ENCODE data around the gene ADM5. TPM values are rescaled to one million over a fixed set of nuclear protein-coding genes. Genes with fewer than 3 reads are reported as not detected.

ADM5 gene
- total RNA-seq, 1 experiment from 2014 or later: 13.5 TPM

DNA sequence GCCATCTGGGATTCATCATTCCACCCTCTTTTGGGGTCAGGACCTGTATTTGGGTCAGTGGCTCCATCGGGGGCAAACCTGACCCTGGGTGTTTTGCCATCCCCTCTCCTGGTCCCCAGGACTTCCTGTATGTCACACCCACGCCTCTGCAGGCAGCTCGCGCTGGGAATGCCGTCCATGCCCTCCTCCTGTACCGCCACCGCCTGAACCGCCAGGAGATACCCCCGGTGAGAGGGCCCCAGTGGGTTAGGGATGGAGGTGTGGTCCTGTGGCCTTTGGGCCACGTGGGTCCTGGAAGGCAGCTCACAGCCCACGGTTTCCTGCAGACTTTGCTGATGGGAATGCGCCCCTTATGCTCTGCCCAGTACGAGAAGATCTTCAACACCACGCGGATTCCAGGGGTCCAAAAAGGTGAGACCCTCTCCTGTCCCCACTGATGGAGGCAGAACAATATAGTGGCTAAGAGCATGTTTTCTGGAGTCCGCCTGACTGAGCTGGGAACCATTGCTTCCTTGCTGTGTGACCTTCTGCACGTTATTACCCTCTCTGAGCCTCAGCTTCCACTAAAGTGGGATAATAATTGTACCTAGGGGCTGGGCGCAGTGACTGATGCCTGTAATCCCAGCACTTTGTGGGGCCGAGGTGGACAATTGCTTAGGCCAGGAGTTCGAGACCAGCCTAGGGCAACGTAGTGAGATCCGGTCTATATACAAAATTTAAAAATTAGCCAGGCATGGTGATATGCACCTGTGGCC lies 15.7 kb downstream of the ADM5 start:
- H2BK15ac ChIP-seq (ENCODE audit: low read depth, low read length): no peak overlapping the region
- no peaks in the 10 kb centered on the region for H3K27me3 ChIP-seq (ENCODE audit: insufficient read depth, low read length)
- H2BK12ac ChIP-seq (ENCODE audit: insufficient read length, low read depth, low read length): no peak overlapping the region
- no peak overlapping the region for H3K14ac ChIP-seq (ENCODE audit: insufficient read depth, low read length)
- H3K9me3 Mint-ChIP-seq: no peaks in the 10 kb centered on the region
- TF ChIP-seq, protein P1, sequence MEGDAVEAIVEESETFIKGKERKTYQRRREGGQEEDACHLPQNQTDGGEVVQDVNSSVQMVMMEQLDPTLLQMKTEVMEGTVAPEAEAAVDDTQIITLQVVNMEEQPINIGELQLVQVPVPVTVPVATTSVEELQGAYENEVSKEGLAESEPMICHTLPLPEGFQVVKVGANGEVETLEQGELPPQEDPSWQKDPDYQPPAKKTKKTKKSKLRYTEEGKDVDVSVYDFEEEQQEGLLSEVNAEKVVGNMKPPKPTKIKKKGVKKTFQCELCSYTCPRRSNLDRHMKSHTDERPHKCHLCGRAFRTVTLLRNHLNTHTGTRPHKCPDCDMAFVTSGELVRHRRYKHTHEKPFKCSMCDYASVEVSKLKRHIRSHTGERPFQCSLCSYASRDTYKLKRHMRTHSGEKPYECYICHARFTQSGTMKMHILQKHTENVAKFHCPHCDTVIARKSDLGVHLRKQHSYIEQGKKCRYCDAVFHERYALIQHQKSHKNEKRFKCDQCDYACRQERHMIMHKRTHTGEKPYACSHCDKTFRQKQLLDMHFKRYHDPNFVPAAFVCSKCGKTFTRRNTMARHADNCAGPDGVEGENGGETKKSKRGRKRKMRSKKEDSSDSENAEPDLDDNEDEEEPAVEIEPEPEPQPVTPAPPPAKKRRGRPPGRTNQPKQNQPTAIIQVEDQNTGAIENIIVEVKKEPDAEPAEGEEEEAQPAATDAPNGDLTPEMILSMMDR (conservative IDR thresholded peaks at IDR 0.05): no peak
- no peak overlapping the region for H3K27ac Mint-ChIP-seq
- H3K4ac ChIP-seq (ENCODE audit: low read depth, low read length): no peak overlapping the region
- no peak overlapping the region for H2BK5ac ChIP-seq (ENCODE audit: insufficient read length, low read length)
- no peak overlapping the region for H3K9ac ChIP-seq (ENCODE audit: extremely low read depth, insufficient read length, low read length)
- no peaks in the 10 kb centered on the region for H3K4me1 Mint-ChIP-seq
- WGBS (ENCODE audit: extremely low coverage, insufficient read length, low lambda C conversion rate): no CpG with 5 or more reads among the region's 22 CpGs
- H3K27me3 Mint-ChIP-seq (ENCODE audit: low read depth): no peaks in the 10 kb centered on the region; the same call in 1 of the 2 replicates
- no peaks in the 10 kb centered on the region for H3K9me3 ChIP-seq (ENCODE audit: control insufficient read depth, low read depth, low read length)
- no peak overlapping the region for H2AK5ac ChIP-seq (ENCODE audit: insufficient read length, low read length)
- no peaks in the 10 kb centered on the region for H3K79me1 ChIP-seq (ENCODE audit: insufficient read depth, low read depth, low read length, poor library complexity, severe bottlenecking)
- H3K56ac ChIP-seq (ENCODE audit: insufficient read length, low read depth, low read length): no peak overlapping the region
- no peak overlapping the region for H3K4me3 Mint-ChIP-seq
- no peak for DNase-seq
- H3K4me1 ChIP-seq (ENCODE audit: insufficient read depth, low read length): no peaks in the 10 kb centered on the region
- no peak overlapping the region for H3K27ac ChIP-seq (ENCODE audit: insufficient read length, low read depth, low read length)
- H3K4me2 ChIP-seq (ENCODE audit: insufficient read depth, insufficient read length, low read length): no peak overlapping the region
- H4K91ac ChIP-seq (ENCODE audit: insufficient read length, low read depth, low read length): no peak overlapping the region
- no peak overlapping the region for H2BK120ac ChIP-seq (ENCODE audit: low read depth, low read length, poor library complexity, severe bottlenecking)
- no peak overlapping the region for H4K5ac ChIP-seq (ENCODE audit: insufficient read length, low read depth, low read length)
- H4K20me1 ChIP-seq (ENCODE audit: control insufficient read depth, insufficient read depth, insufficient read length): no peaks in the 10 kb centered on the region
- peaks cover 21 to 57% (median 51%) of the 10 kb centered on the region in 3 experiments for H3K36me3 Mint-ChIP-seq (ENCODE audit: insufficient read depth in 1 of 3, low read depth in 3 of 3)
- no peaks in the 10 kb centered on the region for H3K79me2 ChIP-seq (ENCODE audit: insufficient read depth, low read length)
- H3T11ph ChIP-seq (ENCODE audit: low read length): no peak overlapping the region
- no peak overlapping the region for H4K8ac ChIP-seq (replicated peaks; ENCODE audit: insufficient read length, low read depth, low read length)
- no peak overlapping the region for H3K23ac ChIP-seq (ENCODE audit: insufficient read length, low read depth, low read length)
- H3K18ac ChIP-seq (ENCODE audit: insufficient read length, low read depth, low read length): no peak overlapping the region
- H2AFZ ChIP-seq (ENCODE audit: low read length): no peak overlapping the region
- H2BK20ac ChIP-seq (ENCODE audit: low read depth, low read length, poor library complexity, severe bottlenecking): no peak overlapping the region
- no peaks in the 10 kb centered on the region for H3K23me2 ChIP-seq (ENCODE audit: insufficient read length, low read depth, low read length, poor library complexity, severe bottlenecking)

Data from H9 (cell line).